ENCODE data around the gene JAG1.

- no peak for TF ChIP-seq EZH2 (IDR thresholded peaks at IDR 0.05; ENCODE audit: insufficient read depth, poor library complexity, severe bottlenecking)
- no peak for TF ChIP-seq EZH2phosphoT487 (IDR thresholded peaks at IDR 0.05; ENCODE audit: insufficient read depth, low read depth)
Observed at GRCh38 chr20:10622657-10623418, 51.0 kb downstream of the JAG1 start.

Data from GM23248 (cell line).